Endothelial cell of umbilical vein (primary cell): ENCODE measurements around the gene SMOC2. TPM values are rescaled to one million over a fixed set of nuclear protein-coding genes. Genes with fewer than 3 reads are reported as not detected.

Source experiments
- BruUV-seq: library from RNA; stranded (reverse); fragments of 400-500 nt; replicated peaks from 2 replicates; lab custom pipeline; 2021; lab: Mats Ljungman, UMichigan
- CTCF ChIA-PET: fragments of 300-600, 350-600 bp; sonication (Branson Sonifier 250); formaldehyde crosslinking; loops from one replicate; lab custom pipeline; 2021; ENCODE audit warnings: antibody characterized with exemption, inconsistent platforms; lab: Charles Lee
- POLR2A ChIA-PET: fragments of 300-600, 350-600 bp; sonication (Branson Sonifier 250); formaldehyde crosslinking; loops from one replicate; lab custom pipeline; 2021; ENCODE audit warnings: antibody characterized with exemption, inconsistent platforms; lab: Charles Lee
- DNase-seq: peaks from one replicate; pipeline ENCODE4 v3.0.0-alpha.2; 2011; ENCODE audit warnings: low read depth, low spot score
- FAIRE-seq: peaks from 2 replicates; lab custom pipeline; 2011; peaks lifted over from hg19 to GRCh38; lab: Jason Lieb, UNC
- H2AFZ ChIP-seq: 2 replicates; pipeline ENCODE4 v1.6.0; 2012; ENCODE audit warnings: low read depth, low read length, control low read depth, inconsistent platforms
- H3K27ac ChIP-seq: 2 replicates; pipeline ENCODE4 v1.5.1; 2011; ENCODE audit warnings: low read depth, mild to moderate bottlenecking, control low read depth, low read length, moderate library complexity; ENCODE audit not compliant: insufficient read depth
- H3K27me3 ChIP-seq, 2 experiments: 2 replicates each; pipeline versions ENCODE4 v1.6.0 to v1.6.1; 2011; ENCODE audit warnings: low read length in 2 of 2, mixed read lengths in 1 of 2; ENCODE audit not compliant: control insufficient read depth in 2 of 2, insufficient read depth in 2 of 2
- H3K36me3 ChIP-seq, 2 experiments: 2 replicates in 1 of 2; 3 replicates in 1 of 2; pipeline ENCODE4 v1.5.1; 2011; ENCODE audit warnings: low read length in 2 of 2, mild to moderate bottlenecking in 1 of 2, moderate library complexity in 1 of 2; ENCODE audit not compliant: control insufficient read depth in 2 of 2, insufficient read depth in 2 of 2; ENCODE audit errors: extremely low read depth in 1 of 2
- H3K4me1 ChIP-seq: 3 replicates; pipeline ENCODE4 v1.5.1; 2011; ENCODE audit warnings: mild to moderate bottlenecking, low read length; ENCODE audit not compliant: control insufficient read depth, insufficient read depth; ENCODE audit errors: extremely low read depth
- H3K4me2 ChIP-seq: 2 replicates; pipeline ENCODE4 v1.6.1; 2011; ENCODE audit warnings: low read length, control low read depth, mixed read lengths; ENCODE audit not compliant: insufficient read depth
- H3K4me3 ChIP-seq, 3 experiments: fragments of 200-600 bp in 1 of 3; sonication (generic), shearing (Covaris generic) in 1 of 3; replicated peaks in 1 of 3; 2 replicates each; pipeline ENCODE4 v1.5.1; 2011 to 2016; ENCODE audit warnings: control low read depth in 3 of 3, low read length in 3 of 3, mild to moderate bottlenecking in 2 of 3, inconsistent platforms in 1 of 3, low read depth in 1 of 3, moderate library complexity in 1 of 3; ENCODE audit not compliant: insufficient read depth in 1 of 3
- H3K79me2 ChIP-seq: 2 replicates; pipeline ENCODE4 v1.6.0; 2012; ENCODE audit warnings: low read length, inconsistent platforms; ENCODE audit not compliant: control insufficient read depth, insufficient read depth
- H3K9ac ChIP-seq: replicated peaks from 2 replicates; pipeline ENCODE3; 2011; ENCODE audit warnings: low read length, control low read depth; ENCODE audit not compliant: insufficient read depth; ENCODE audit errors: extremely low read depth
- H3K9me1 ChIP-seq: replicated peaks from 3 replicates; pipeline ENCODE4 v1.6.0; 2011; ENCODE audit warnings: mild to moderate bottlenecking, low read length; ENCODE audit not compliant: control insufficient read depth, insufficient read depth; ENCODE audit errors: extremely low read depth
- H3K9me3 ChIP-seq: replicated peaks from 2 replicates; pipeline ENCODE4 v1.5.1; 2012; ENCODE audit warnings: low read length, inconsistent platforms; ENCODE audit not compliant: control insufficient read depth, insufficient read depth
- H4K20me1 ChIP-seq: replicated peaks from 2 replicates; pipeline ENCODE3; 2011; ENCODE audit warnings: mild to moderate bottlenecking, low read length; ENCODE audit not compliant: control insufficient read depth, insufficient read depth; ENCODE audit errors: extremely low read depth
- CTCF ChIP-seq, 2 donors: IDR thresholded peaks; 1 replicate in 1 of 2; 2 replicates in 1 of 2; pipeline ENCODE4 v1.5.1; 2011; ENCODE audit warnings: low read length in 2 of 2, mild to moderate bottlenecking in 2 of 2, moderate library complexity in 2 of 2, control low read depth in 1 of 2, inconsistent platforms in 1 of 2, low read depth in 1 of 2; ENCODE audit not compliant: insufficient read depth in 1 of 2; ENCODE audit errors: extremely low read depth in 1 of 2
- EZH2 ChIP-seq: IDR thresholded peaks from 2 replicates; pipeline ENCODE4 v1.6.1; 2012; ENCODE audit warnings: borderline replicate concordance, low read depth, mild to moderate bottlenecking, moderate library complexity, low read length, inconsistent platforms; ENCODE audit not compliant: severe bottlenecking
- FOS ChIP-seq: IDR thresholded peaks from 2 replicates; pipeline ENCODE4 v1.6.1; 2011; ENCODE audit warnings: mild to moderate bottlenecking, low read length, moderate library complexity, borderline replicate concordance; ENCODE audit not compliant: insufficient read depth
- GATA2 ChIP-seq: IDR thresholded peaks from 2 replicates; pipeline ENCODE4 v1.7.0; 2011; ENCODE audit warnings: low read depth, mild to moderate bottlenecking, moderate library complexity, mixed read lengths, low read length; ENCODE audit not compliant: insufficient read length, insufficient read depth
- JUN ChIP-seq: IDR thresholded peaks from 2 replicates; pipeline ENCODE4 v1.6.1; 2011; ENCODE audit warnings: borderline replicate concordance, low read depth; ENCODE audit not compliant: insufficient read length, insufficient read depth
- MYC ChIP-seq: IDR thresholded peaks from one replicate; pipeline ENCODE4 v1.6.1; 2011; ENCODE audit warnings: mild to moderate bottlenecking, low read depth, low read length
- POLR2A ChIP-seq: IDR thresholded peaks from 2 replicates; pipeline ENCODE4 v1.6.1; 2012; ENCODE audit warnings: low read depth, mild to moderate bottlenecking, control low read depth, low read length
- POLR2AphosphoS5 ChIP-seq: IDR thresholded peaks from 2 replicates; pipeline ENCODE4 v1.6.1; 2012; ENCODE audit warnings: low read depth, mild to moderate bottlenecking, control low read depth, low read length, moderate library complexity; ENCODE audit not compliant: insufficient read depth
- dilution Hi-C: fragments of 300-500 bp; cut with MboI; formaldehyde crosslinking; loops from one replicate; pipeline ENCODE4 v1.15.0; 2019; ENCODE audit warnings: low sequenced_read_pairs; ENCODE audit not compliant: extremely low pct_ligation_motif_present
- intact Hi-C: fragments of 100-400 bp; cut with micrococcal nuclease; formaldehyde crosslinking; loops from one replicate; pipeline ENCODE4 v1.10.0; 2022
- polyA plus RNA-seq, 4 experiments: library from polyadenylated mRNA; depleted of rRNA in 3 of 4; stranded (reverse) in 3 of 4; unstranded in 1 of 4; fragments of >200 nt; gene quantifications; 2 replicates each; pipeline versions ENCODE4 v1.2.1 to v1.2.3, GENCODE V29; 2011 to 2012; ENCODE audit warnings: missing spikeins in 1 of 4
- total RNA-seq: library from RNA; stranded (reverse); gene quantifications from 2 replicates; pipeline ENCODE4 v1.2.3, GENCODE V29; 2021
- TF ChIP-seq, protein P1 (sequence below): IDR thresholded peaks from 2 replicates; pipeline ENCODE4 v1.6.1; 2011; ENCODE audit not compliant: insufficient read depth, insufficient read length

SMOC2 gene
- total and polyA plus RNA-seq, 2 donors (not counting 3 experiments of a cell fraction or from before 2014, with no cell fraction given): not detected

DNA sequence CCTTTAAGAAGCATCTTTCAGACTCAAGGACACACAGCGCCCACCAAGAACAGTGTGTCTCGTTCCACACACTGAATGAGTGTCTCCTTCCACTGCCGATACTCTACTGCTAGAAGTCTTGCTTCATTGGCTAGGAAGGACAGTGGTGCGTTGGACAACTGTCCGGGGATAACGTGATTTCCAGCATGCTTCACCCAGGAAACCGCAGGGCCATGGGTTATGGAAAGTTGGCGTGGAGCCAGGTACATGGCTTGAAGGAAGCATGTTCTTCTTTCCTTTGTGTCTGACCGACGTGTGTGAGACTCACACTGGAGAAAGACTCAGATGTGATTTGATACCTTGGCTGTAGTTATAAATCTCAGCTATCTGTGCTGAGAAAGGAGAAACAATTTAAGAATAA lies 73.2 kb downstream of the SMOC2 start:
- CTCF ChIA-PET: no interaction called here

More for the DNA sequence above, 73.2 kb downstream of the SMOC2 start:
- Histone ChIP-seq H3K4me1 (no peaks in the 10 kb centered on the region), H3K27ac (no peak overlapping the region), H3K4me3 (no peak overlapping the region), H3K36me3 (no peaks in the 10 kb centered on the region), H2AFZ (no peak overlapping the region), H3K79me2 (no peaks in the 10 kb centered on the region), H3K9me3 (no peaks in the 10 kb centered on the region), H4K20me1 (no peaks in the 10 kb centered on the region), H3K4me2 (no peak overlapping the region), H3K27me3 (no peaks in the 10 kb centered on the region), H3K9ac (no peak overlapping the region), H3K9me1 (no peaks in the 10 kb centered on the region)
- no peak for DNase-seq
- no peak for FAIRE-seq
- TF ChIP-seq CTCF (IDR thresholded peaks at IDR 0.05; ENCODE audit: extremely low read depth in 1 of 2, insufficient read depth in 1 of 2, low read depth in 1 of 2, low read length in 2 of 2) (no peak), JUN (no peak), EZH2 (no peak), POLR2A (no peak), GATA2 (no peak), MYC (no peak), POLR2AphosphoS5 (no peak), FOS (no peak)
- TF ChIP-seq, protein P1, sequence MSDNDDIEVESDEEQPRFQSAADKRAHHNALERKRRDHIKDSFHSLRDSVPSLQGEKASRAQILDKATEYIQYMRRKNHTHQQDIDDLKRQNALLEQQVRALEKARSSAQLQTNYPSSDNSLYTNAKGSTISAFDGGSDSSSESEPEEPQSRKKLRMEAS: no peak
- BruUV-seq: no TSS peak
- POLR2A ChIA-PET: no interaction called here
- intact Hi-C loops: no loop called here
- dilution Hi-C loops: no loop called here
